SK-N-DZ (cell line): ENCODE results near the gene HYOU1.
"Not testable (repeated sequence)": the region's sequence is repeated elsewhere in the genome, so short reads cannot be mapped to it uniquely, and the experiment has no call there.

Experiments used
- DNase-seq: peaks from one replicate; pipeline ENCODE4 v3.0.0-alpha.2; 2015; ENCODE audit warnings: low spot score

The HYOU1 gene

GRCh38 chr11:119042927-119043326 is 14.1 kb downstream of the HYOU1 start:
- DNase-seq, result no peak

- DNase-seq, result no peak
Observed at GRCh38 chr11:119041821-119042514, 15.0 kb downstream of the HYOU1 start.

GRCh38 chr11:119039471-119039870 is 17.5 kb downstream of the HYOU1 start:
- DNase-seq, result not testable (repeated sequence)

GRCh38 chr11:119038884-119039283 is 18.1 kb downstream of the HYOU1 start:
- DNase-seq, result no peak

GRCh38 chr11:119034813-119035212 is 22.2 kb downstream of the HYOU1 start:
- DNase-seq, result no peak

- DNase-seq, result not testable (repeated sequence)
Observed at GRCh38 chr11:119033421-119033820, 23.6 kb downstream of the HYOU1 start.

GRCh38 chr11:119031912-119032280 is 25.1 kb downstream of the HYOU1 start:
- DNase-seq, result no peak

GRCh38 chr11:119030329-119031047 is 26.5 kb downstream of the HYOU1 start, which contains the start of gene SLC37A4:
TSS of gene SLC37A4 (minus strand) at chr11:119030877.
- peak; percentile 94 for DNase-seq

- no peak for DNase-seq
Observed at GRCh38 chr11:119030029-119030328, 27.0 kb downstream of the HYOU1 start.

- no peak for DNase-seq
Observed at GRCh38 chr11:119029340-119030028, 27.5 kb downstream of the HYOU1 start.

- no peak for DNase-seq
Observed at GRCh38 chr11:119029069-119029339, 28.0 kb downstream of the HYOU1 start.

GRCh38 chr11:119028346-119029068 is 28.5 kb downstream of the HYOU1 start:
- DNase-seq, result no peak

GRCh38 chr11:119027561-119028345 is 29.3 kb downstream of the HYOU1 start:
- DNase-seq, result no peak

- no peak for DNase-seq
Observed at GRCh38 chr11:119026970-119027369, 30.0 kb downstream of the HYOU1 start.

- no peak for DNase-seq
Observed at GRCh38 chr11:119025978-119026766, 30.8 kb downstream of the HYOU1 start.

GRCh38 chr11:119025541-119025940 is 31.5 kb downstream of the HYOU1 start:
- no peak for DNase-seq

GRCh38 chr11:119025099-119025473 is 31.9 kb downstream of the HYOU1 start:
- no peak for DNase-seq

GRCh38 chr11:119024430-119025098 is 32.4 kb downstream of the HYOU1 start:
- DNase-seq, result no peak

- DNase-seq, result no peak
Observed at GRCh38 chr11:119023741-119024140, 33.3 kb downstream of the HYOU1 start.

GRCh38 chr11:119021631-119022030 is 35.4 kb downstream of the HYOU1 start:
- DNase-seq, result no peak
